NT2/D1 (cell line): ENCODE results near the gene NEUROD4.

Experiments
- SUZ12 ChIP-seq: IDR thresholded peaks from 2 replicates; pipeline ENCODE4 v1.6.1; 2011; ENCODE audit not compliant: insufficient read length, insufficient read depth; ENCODE audit errors: extremely low read depth
- ZNF274 ChIP-seq: IDR thresholded peaks from 2 replicates; pipeline ENCODE4 v1.6.1; 2011; ENCODE audit warnings: mild to moderate bottlenecking, low read depth, low read length

- TF ChIP-seq ZNF274, result no peak
- TF ChIP-seq SUZ12, result no peak
These were observed 26.5 kb upstream of the NEUROD4 start for GRCh38 chr12:54993181-54993835.
